DMS153 (cell line): ENCODE data around the gene PRIMA1.

Source experiments
- DNase-seq: peaks from one replicate; lab custom pipeline; 2025; lab: John Stamatoyannopoulos, UW

The PRIMA1 gene

DNA sequence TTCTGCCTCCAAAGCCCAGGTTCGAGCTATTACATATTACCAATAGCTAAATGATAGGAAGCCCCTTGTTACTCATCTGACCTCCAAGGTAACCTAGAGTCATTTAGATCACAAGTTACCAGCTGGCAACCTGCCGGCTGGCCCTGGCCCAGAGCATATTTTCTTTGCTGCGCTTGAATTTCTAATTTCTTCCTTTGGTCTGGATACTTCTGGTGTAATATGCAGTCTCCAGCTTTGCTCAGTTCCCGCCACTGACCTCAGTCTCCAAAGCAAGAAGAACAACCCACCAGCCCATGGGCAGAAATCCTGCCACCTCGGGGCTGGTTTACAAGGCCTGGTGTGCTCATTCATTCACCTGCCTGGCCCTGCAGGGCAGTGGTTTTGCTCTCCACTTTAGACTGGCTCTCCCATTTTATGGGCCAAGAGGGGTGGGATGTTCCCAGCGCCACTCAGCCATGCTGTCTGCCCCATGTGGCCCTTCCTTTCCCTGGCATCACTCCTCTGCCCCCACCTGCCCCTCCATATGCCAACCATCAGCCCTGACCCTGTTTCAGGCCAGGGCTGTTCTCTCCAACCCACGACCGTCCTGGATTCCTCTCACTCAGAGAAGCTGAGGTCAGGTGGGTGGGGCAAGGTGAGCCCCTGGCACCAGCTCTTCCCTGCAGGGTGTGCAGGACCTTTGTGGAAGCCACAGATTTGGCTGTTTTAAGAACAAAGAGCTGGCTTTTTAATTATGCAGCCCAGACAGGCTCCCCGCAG, 76.0 kb downstream of the PRIMA1 start:
- DNase-seq = no peak

DNA sequence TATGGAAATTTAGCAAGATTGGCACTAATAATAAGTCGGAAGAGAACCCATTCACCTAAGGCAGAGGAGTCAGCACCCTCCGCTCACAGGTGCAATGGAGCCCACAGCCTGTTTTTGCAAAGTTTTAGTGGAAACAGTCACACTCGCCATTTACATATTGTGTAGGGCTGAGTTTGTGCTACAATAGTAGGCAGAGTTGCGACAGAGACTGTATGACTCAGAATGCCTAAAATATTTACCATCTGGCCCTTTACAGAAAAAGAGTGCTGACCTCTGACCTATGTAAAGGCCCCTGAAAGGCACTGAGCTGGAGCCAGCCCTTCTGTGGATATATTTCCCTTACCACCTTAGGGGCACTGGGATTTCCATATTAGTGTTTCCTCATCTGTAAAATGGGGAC, 79.0 kb downstream of the PRIMA1 start:
- no peak for DNase-seq

DNA sequence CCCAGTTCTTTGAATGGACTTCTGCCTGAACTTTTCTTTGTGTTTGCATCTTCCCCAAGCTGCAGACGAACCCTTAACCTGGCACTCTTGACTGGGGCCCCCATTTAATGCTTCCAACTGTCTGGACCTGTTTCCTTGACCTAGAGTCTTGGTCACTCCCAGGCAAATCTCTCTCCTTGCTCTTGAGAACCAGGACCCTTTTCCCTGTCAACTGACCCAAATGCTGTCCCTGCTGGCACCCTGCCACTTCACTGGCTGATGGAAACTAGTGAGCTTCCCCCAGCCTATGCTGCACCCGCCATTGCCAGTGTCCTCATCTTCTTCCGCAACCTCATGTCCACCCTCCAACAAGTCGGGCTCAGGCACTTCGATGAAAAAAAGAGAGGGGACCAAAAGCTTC, 79.5 kb downstream of the PRIMA1 start:
- DNase-seq = no peak

DNA sequence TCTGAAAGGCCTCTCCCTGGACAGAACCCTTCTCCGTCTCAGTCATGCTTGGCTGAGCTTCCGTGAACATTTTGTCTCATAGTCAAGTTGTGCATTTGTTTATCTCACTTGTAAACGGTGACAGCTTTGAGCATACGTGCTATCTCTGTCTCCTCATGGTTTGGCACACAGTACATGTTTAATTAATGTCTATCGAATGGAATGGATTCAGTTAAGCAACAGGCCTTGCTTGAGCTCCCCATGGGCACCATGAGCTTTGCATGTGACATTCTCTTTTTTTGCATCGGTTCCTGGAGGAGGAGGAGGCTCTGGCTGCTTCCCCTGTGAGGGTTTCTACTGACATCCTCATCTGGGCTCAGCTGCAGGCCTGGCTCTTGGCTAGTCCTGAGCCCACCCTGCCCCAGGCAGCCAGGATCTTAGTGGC, 80.0 kb downstream of the PRIMA1 start:
- no peak for DNase-seq

DNA sequence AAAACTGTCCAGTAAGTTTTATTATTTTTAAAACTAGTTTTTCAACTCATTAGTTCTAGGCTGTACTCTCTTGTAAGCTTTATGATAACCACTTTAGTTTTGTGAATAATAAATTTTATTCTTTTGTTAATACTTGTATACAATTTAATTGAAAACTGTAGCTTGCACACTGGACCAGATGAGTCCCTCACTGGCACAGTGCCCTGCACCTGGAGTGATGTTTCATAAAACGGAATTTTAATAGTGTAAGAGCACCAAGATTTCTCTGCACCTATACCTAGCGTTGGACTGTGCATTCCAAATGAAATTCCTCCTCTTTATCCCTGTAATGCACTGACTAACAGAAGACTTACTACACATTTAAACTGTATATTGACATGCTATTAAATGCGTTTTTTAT, 80.8 kb downstream of the PRIMA1 start:
- DNase-seq = no peak

DNA sequence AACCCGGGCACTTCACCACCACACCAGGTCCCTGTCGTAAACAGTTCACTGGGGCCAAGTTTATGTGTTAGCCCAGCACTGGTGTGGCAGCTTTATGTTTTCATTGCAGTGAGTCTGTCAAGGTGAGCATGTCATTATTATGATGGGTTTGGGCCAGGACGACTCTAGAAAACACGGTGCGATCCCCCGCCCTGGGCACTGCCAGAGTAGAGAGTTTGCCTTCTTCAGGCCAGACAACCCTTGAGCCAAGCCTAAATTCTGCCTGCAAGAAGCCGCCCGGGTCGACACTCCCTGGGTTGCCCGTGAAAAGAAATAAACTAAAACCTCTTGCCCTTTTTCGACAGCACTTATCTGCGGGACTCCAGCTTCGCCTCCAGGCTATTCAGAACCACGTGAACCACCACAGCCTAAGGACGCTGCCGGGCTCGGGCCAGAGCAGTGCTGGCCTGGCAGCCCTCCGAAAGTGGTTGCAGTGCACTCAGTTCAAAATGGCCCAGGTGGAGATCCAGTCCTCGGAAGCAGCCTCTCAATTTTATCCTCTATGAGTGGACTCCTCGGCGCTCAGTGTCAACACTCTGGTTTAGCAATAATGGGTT, 81.8 kb downstream of the PRIMA1 start:
- no peak for DNase-seq

DNA sequence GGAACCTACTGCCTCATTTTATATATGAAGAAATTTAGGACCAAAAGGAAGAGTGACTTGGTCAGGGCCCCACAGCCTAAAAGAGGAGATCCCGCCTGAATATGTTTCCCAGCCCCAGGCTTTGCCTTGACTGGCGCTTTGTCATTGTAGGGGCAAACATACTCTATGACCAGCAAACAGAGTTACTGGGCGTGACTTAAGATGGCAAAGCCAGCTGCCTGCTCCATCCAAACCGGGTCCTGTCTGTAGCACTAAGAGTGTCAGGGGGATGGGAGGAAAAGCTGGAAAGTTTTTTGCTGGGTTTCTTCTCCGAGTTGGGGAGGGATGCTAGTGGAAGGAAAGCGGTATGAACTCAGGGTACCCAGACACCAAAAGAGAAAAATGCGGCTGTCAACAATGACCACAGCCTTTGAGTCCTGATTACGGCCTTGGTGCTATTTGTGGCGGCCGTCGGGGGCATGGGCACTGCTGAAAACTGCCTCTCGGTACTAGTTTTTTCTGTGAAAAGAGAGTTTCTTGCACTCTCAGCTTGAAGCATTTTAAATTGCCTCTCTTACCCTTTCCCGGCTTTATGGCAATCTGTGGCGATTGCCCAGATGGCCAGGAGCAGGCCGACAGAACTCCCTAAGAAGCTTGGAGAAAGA, 82.7 kb downstream of the PRIMA1 start:
- DNase-seq = no peak

DNA sequence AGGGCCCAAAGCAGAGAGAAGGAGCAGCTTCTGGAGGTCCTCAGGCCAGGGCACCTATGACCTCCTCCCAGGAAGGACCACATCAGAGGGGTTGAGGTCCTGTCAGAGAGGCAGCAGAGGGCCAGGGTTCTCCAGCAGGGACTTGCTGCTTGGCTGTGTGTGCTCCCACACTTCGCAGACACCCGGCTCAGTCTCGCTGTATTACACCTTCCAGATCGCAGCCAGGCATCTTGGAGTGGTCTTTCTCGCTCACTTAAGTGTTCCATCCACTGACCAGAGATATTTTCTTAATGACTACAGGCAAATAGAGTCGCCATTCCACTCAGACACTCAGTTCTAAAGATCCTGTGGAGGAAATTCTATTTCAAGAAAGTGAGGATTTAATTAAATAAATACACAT, 84.3 kb downstream of the PRIMA1 start:
- no peak for DNase-seq

DNA sequence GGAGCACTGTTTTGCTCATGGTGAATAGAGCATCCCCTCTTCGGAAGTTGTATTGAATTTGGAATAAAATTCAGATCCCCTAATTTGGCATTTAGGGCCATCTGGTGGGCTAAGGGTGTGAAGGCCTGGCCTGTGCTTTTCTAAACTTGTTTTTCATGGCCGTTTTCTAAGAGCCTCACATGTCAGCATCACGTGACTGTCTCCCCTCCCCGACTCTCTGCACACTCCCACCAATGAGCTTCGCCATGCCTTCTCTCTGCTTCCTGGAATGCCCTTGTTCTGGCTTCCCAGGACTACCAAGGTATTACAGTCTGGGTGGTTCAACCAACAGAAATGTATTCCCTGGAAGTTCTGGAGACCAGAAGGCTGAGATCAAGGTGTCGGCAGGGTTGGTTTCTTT, 85.3 kb downstream of the PRIMA1 start:
- DNase-seq = no peak

DNA sequence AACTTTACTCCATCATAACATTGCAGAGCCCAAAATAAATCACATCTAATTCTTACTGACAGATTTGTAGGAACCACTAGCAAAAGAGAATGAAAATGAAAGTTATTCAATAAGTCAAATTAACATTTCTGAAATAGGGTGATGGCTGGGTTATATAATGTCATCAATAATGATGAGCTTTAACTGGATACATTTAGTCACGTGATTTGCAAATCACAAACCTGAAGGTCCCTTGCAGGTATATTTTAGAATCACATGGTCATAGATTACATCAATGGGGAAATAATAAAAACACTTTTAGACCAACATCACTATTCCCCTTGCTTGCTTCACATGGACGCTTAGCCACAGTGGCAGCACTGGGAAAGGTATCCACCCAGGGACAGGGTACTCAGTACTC, 86.7 kb downstream of the PRIMA1 start:
- DNase-seq = no peak

DNA sequence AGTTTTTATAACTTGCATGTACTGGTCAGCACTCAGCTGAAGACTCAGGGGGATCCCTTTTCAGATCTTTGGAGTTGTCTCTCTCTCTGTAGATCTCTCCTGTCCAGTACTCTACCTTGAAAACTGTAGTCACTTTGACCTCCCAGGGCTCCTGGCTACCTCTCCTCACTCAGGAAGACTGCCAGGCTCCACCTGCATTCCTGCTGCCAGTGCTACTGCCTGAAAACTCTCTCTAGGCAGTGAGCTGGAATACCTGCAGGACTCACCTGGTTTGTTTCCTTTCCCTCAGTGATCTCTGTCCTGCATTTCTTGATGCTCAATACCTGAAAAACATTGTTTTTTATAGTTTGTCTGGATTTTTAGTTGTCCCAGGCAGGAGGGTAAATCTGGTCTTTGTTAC, 87.4 kb downstream of the PRIMA1 start:
- no peak for DNase-seq

DNA sequence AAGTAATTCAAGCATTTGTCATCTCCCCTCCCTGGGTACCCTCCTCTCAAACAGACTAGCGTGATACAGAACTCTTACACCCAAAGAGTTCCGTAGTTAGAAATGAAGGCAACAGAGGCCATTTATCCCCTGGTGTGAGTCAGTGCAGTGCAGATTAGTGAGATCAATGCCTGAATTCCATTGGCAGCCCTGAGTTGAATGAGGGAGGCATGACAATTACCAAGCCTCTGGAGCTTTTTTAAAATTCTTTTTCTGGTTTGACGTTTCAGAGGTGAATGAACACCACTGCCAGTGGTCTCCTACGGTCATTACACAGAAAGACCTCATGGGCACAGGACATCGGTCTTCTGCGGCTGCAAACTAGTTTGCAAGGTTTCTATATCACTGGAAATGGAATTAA, 94.4 kb downstream of the PRIMA1 start:
- no peak for DNase-seq

DNA sequence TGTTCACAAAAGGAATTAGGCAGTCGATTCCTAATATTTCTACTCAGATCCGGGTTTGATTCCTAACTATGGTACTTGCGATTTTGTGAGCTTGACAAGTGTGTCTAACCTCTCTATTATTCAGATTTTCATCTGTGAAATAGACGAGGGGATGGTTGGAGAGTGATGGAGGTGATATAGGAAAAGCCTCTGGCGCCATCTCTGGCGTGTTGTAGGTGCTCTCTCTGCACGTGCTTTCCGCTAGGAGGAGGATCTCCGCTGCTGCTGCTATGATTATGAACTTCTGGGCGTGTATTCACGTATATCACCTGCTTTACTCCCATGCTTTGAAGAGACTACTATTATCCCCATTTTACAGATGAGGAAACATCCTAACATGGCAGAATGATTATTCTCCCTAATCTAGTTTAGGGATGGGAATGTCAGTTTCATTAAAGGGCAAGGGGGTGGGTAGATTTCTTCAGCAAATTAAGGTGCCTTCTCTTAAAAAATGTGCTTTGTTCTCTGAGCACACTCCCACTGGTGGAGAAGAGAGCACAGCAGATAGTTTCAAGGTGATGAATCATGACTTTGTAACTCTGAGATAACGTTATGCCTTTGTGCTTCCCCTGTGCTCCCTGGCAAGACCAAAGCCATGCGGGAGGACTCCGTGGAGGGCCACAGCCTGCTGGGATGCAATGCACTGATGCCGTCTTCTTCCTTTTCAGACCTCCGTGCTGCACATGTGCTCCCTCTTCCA, 97.1 kb downstream of the PRIMA1 start:
- no peak for DNase-seq

DNA sequence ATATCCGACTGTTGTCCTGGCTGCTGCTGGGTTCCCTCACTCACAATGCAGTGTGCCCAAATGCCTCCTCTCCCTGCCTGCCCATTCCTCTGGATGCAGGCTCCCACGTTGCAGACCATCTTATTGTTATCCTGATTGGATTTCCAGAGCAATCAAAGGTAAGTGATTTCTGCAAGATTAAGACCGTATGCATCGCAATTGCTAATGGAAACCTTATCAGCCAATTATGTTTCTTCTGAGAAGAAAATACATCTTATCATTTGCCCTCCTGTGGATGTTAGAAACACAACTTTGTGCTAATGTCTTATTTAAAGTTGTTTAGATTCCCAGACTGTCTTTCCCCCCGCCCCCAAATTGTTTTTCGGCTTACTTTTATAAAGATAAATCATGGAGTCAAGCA, 98.1 kb downstream of the PRIMA1 start:
- no peak for DNase-seq

DNA sequence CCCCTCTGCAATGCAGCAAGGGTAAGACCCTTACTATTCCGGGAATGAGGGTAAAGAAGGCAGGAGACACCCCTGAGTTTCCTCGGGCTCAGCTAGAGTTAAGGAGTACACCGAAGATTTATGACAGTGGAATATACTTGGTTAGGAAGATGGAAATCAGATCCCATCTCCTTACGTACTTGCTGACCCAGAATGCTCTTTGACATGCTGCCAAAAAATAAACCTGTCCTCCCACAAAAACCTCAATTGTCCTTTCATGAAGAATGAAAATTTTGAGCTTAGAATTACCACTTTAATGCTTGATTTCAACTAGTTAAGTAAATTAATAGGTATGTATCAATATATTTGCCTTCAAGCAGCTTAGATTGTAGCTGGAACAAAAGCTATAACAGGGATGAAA, 99.5 kb downstream of the PRIMA1 start:
- DNase-seq = no peak

DNA sequence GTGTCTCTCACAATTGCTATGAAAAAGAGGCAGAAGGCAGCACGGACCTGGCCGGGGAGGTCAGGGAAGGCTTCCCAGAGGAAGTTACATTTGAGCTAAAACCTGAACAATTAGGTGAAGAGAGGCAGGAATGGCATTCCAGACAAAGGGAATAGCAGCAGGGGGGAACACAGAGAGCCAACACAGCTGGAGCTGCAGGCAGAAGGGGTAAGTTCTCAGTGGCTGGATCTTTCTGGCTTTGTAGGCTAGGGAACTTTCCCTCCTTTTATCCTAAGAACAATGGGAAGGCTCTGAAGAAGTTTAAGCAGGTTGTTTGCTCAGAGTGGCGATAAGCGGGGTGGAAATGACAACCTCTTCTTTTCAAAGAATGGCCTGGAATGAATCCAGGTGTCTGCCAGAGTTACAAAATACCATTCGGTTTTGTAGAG, 100.0 kb downstream of the PRIMA1 start:
- DNase-seq = no peak

DNA sequence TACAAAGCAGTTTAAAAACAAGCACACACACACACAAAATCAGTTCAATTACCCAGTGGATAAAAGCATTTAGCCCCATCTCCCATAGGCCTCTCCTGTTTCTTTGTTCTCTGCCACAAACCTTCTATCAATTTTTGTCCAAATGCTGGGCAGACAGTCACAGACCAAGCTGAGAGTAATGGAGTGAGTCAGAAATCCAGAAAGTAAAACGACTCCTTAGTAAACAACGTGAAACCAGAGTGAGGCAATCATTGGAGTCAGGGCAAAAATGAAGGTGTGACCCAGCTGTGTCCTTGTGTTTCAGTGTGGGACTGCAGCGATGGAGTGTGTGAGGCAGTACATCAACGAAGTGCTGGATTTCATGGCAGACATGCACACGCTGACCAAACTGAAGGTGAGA, 102.0 kb downstream of the PRIMA1 start:
- DNase-seq = no peak

DNA sequence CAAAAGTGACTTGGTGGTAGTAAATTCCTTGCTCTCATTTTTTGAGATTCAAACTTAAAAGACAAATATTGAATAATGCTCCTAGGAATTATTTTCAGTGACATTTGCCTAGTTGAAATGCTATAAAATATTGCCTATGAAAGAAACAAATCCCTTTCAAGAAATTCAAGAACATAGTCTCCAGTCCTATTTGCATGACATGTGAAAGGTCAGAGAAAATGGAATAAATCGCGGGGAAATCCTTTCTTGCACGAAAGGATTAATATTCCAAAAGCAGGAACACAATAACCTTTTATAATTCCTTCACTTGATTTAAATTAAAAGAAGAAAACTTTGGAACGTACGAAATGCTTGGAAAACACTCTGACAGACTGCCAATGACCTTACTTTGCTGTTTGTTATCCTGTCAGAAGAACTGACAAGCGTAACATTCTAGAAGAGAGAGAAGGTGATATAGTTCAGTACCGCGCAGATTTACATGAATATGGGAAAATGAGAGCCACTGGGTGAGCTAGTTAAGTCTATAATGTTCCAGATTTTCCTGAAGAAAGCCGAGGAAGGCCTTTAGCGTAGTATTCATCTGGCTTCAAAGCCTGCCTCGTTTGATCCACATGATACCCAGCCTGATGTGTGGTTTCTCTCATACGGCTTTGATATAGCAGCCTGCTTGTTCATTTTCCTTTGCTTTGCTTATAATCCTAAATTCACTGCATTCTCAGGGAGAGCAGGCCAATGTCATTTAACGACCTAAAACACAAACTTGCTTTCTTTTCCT, 103.0 kb downstream of the PRIMA1 start:
- no peak for DNase-seq

DNA sequence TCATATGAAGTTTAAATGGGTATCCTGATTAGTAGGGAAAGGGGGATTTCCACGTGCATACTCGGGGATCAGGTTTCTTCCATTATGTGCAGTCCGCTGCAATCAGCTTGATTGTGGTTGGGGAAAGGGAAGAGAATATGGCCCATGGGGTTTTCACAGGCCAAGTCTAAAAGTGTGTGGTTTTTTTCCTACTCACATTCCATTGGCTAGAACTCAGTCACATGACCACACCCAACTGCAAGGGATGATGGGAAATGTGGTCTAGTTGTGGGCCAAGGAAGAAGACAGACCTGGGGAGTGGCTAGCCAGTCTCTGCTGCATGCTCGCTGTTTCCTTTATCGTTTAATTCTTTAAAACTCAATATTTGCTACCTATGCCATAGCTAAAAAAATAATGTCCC, 105.1 kb downstream of the PRIMA1 start:
- DNase-seq = no peak

DNA sequence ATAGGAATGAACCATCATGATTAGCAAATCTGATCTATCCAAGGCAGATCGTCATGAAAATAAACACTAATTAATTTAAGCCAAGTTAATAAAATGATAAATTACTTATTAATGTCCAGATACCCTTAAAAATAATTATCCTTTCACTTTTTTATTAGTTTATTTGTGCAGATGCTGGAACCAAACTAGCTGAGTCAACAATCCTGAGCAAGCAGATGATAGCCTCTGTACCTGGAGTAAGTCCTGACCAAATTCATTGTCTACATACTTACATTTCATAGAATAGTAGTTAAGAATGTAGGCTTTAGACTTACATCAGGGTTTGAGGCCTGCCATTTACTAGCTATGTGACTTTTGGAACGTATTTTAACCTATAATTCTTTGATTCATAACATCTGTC, 105.8 kb downstream of the PRIMA1 start:
- no peak for DNase-seq

DNA sequence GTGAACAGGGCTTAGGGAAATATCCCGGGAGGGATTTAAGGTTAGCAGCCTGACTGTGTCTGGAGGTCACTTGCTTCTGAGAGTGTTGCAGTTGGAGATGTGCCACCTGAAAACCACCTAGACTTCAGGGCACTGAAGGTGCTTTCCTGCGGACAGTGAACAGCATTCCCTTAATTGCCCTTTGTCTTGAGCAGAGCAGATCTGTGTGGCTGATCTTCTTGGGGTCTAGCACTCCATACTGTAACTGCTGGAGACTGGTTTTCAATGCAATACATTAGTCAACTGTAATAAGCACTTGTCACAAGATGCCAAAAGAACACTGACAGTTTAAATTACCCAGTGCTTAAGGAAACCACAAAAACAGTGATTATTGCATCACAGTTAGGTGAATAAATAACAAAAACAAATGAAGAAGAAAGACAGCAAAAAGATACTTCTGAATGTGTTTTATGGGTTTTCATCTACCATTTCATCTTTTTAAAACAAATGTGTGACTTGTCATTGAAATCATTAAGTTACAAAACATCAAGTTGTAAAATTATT, 111.8 kb downstream of the PRIMA1 start:
- DNase-seq = no peak

DNA sequence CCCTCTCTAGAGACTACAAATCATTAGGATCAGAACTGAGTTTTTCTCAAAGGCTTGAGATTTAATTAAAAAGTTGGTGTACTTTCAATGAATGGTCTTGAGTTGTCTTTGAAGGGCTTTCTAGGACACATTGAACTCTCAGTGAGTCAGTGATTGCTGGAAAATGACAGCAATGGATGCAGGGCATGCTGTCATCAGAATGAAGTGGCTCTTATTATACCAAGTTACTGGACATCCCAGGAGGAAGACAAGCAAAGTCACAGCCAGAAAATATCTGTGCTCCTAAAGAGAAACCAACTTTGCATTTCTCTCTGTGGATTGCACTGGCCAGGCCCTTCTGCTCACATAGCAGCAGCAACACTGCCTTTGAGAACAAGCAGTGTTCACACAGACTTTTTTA, 112.6 kb downstream of the PRIMA1 start:
- DNase-seq = no peak
